Measurements from ENCODE around the gene OR2V1.
"Not testable (repeated sequence)": the region's sequence is repeated elsewhere in the genome, so short reads cannot be mapped to it uniquely, and the experiment has no call there.

Gene OR2V1

DNA sequence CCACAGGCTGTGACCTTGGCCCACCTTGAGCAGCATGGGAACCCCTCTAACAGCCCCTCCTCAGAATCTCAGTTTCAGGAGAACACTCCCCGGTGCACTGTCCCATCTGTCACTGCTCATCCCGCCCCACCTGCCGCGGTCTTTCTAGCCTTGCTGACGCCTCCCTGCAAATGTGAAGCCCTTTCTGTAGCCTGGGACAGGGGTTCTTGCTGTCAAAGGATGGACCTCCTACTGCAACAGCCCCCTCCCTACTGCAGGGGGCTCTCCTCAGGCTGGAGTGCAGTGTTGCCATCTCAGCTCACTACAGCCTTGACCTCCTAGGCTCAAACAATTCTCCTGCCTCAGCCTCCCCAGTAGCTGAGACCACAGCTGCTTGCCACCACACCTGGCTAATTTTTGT lies 20.0 kb downstream of the OR2V1 start:
- Mint-ChIP-seq H3K9me3 (no peaks in the 10 kb centered on the region), H3K27ac (no peak overlapping the region), H3K36me3 (ENCODE audit: low read depth) (no peaks in the 10 kb centered on the region), H3K27me3 (ENCODE audit: low read depth) (peaks cover 41% of the 10 kb centered on the region), H3K4me1 (ENCODE audit: low read depth) (peaks cover 5% of the 10 kb centered on the region), H3K4me3 (no peak overlapping the region)
- no peak for DNase-seq (ENCODE audit: low spot score)

DNA sequence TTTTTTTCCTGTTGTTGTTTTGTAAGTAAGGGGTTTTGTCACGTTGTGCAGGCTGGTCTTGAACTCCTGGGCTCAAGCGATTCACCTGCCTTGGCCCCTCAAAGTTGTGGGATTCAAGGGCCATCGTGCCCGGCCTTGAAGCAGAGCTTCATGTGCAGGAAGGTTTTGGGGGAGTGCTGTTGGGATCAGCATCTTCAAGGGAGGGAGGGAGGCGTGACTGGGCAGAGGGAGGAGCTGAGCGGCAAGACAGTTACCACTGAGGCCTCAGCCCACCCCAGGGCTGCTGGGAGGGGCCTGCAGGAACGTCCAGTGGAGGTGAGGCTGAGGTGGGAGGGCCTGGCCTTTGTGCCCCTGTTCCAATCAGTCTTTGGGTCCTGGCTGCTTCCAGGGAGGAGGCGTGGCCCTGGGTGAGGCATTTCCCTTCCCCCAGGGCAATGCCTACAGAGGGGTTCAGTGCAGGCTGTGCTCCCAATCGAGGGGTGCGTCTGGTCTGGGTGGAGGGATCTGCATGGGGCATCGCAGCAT lies 21.4 kb downstream of the OR2V1 start:
- Mint-ChIP-seq H3K4me1 (ENCODE audit: low read depth) (no peaks in the 10 kb centered on the region), H3K27ac (no peak overlapping the region), H3K36me3 (ENCODE audit: low read depth) (no peaks in the 10 kb centered on the region), H3K27me3 (ENCODE audit: low read depth) (peaks cover 38% of the 10 kb centered on the region), H3K9me3 (no peaks in the 10 kb centered on the region), H3K4me3 (no peak overlapping the region)
- no peak for DNase-seq (ENCODE audit: low spot score)

DNA sequence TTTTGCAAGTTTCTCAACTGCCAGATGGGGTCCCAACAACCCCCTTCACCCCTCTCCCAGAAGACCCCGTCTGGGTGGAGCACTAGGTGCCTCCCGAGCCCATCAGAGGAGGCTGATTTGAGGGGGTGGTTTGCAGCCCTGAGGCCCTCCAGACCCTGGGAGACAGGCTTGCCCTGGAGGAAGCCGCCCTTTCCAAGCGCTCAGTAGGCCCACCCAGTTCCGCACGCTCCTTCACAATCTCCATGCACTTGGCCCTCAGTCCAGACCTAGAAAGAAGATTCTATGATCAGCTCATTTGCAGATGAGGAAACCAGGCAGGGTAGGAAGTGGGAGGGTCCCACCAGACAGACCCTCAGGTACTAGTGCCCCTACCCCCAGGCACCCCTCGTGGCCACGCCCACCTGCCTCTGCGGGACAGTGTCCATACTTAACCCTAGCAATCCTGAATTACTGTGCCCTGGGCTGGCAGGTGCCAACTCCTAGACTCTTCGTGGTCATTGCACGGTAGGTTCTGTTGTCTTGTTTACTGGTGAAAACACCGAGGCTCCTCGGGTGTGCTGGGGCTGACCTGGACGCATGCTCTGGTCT lies 22.3 kb downstream of the OR2V1 start:
- H3K4me3 Mint-ChIP-seq = no peak overlapping the region
- no peak overlapping the region for H3K27ac Mint-ChIP-seq
- no peak for DNase-seq (ENCODE audit: low spot score)
- no peaks in the 10 kb centered on the region for H3K9me3 Mint-ChIP-seq
- H3K4me1 Mint-ChIP-seq (ENCODE audit: low read depth) = peaks cover 4% of the 10 kb centered on the region
- H3K27me3 Mint-ChIP-seq (ENCODE audit: low read depth) = peaks cover 37% of the 10 kb centered on the region
- no peaks in the 10 kb centered on the region for H3K36me3 Mint-ChIP-seq (ENCODE audit: low read depth)

DNA sequence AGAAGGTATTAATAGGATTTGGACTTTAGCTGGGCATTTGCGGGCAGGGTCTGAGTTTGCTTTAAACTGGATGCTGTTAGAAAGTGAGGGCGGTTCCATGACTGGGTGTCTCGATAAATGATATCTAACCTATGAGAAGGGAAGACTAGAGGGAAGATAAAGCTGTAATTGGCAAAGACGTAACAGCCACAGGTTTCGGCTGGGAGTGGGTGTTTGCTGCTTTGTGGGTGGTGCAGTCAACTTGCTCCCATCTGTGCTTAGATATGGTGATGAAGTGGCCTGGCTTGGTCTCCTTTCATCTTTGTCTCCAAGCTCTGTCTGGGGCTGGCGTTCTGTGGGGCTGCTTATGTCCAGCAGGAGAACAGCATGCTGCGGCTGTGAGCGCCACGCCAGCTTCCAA lies 23.3 kb downstream of the OR2V1 start:
- Mint-ChIP-seq H3K9me3 (no peaks in the 10 kb centered on the region), H3K27ac (no peak overlapping the region), H3K4me1 (ENCODE audit: low read depth) (peaks cover 4% of the 10 kb centered on the region), H3K4me3 (no peak overlapping the region), H3K36me3 (ENCODE audit: low read depth) (no peaks in the 10 kb centered on the region), H3K27me3 (ENCODE audit: low read depth) (peaks cover 38% of the 10 kb centered on the region)
- no peak for DNase-seq (ENCODE audit: low spot score)

DNA sequence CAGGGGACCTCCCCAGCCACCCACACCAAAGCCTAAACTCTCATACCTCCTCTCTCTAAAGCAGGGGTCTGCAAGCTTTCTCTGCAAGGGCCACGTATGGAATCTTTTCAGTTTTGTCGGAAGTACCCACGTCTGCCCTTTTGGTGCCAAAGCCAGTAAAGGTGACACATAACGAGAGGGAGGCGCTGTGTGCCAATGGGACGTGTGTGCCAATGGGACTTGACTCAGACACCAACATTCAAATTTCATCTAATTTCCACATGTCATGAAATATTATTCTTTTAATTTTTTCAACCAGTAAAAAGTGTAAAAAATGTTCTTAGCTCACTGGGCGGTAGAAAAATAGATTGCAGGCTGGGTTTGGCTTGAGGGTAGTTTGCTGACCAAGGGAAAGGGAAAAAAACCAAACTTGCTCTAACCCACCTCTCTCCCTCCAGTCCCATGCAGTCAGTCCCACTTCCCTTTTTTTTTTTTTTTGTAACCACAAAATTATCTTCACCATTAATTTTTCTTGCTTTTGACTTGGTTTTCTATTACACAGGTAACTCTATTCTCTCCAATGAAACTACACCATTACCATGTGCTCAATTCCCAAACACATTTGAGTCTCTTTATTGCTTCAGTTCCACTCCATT lies 25.5 kb downstream of the OR2V1 start:
- no peaks in the 10 kb centered on the region for H3K9me3 Mint-ChIP-seq
- peaks cover 32% of the 10 kb centered on the region for H3K27me3 Mint-ChIP-seq (ENCODE audit: low read depth)
- no peak overlapping the region for H3K4me3 Mint-ChIP-seq
- H3K27ac Mint-ChIP-seq = no peak overlapping the region
- H3K36me3 Mint-ChIP-seq (ENCODE audit: low read depth) = no peaks in the 10 kb centered on the region
- DNase-seq (ENCODE audit: low spot score) = no peak
- peaks cover 4% of the 10 kb centered on the region for H3K4me1 Mint-ChIP-seq (ENCODE audit: low read depth)

DNA sequence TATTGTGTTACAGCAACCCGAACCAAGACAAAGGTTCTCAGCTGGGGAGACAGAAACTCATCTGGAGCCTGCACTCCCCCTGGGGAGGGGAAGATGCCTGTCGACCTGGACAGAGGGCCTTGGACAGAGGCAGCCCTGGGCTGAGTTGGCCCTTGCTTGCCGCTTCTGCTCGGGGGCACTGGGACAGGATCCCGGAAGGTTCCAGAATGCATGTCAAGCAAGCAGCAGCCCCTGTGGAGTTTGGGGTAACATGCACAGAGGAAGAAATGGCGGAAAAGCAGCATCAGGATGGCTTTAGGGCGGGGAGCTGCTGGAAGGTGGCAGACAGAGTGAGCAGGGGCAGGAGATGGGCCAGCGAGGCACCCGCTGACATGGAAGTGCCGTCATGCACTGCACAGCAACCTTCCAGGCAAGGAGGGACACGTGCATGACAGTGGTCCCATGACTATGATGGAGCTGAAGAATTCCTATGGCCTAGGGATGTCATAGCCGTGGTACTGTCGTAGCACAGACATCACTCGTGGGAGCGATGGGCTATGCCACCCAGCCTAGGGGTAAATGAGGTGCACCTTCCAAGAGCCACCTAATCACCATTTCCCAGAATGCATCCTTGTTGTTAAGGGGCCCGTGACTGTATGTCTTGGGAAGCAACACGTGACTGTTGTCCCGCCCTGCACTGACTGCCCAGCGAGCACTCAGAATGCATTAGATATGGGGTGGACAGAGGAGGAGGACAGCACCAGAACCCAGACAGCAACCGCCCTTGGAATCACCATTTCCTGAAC lies 26.2 kb downstream of the OR2V1 start:
- H3K4me1 Mint-ChIP-seq (ENCODE audit: low read depth); H3K9me3 Mint-ChIP-seq; H3K36me3 Mint-ChIP-seq (ENCODE audit: low read depth); DNase-seq (ENCODE audit: low spot score); H3K27ac Mint-ChIP-seq: not testable (repeated sequence)
- peaks cover 37% of the 10 kb centered on the region for H3K27me3 Mint-ChIP-seq (ENCODE audit: low read depth)
- H3K4me3 Mint-ChIP-seq = peak overlapping the region; percentile 69

DNA sequence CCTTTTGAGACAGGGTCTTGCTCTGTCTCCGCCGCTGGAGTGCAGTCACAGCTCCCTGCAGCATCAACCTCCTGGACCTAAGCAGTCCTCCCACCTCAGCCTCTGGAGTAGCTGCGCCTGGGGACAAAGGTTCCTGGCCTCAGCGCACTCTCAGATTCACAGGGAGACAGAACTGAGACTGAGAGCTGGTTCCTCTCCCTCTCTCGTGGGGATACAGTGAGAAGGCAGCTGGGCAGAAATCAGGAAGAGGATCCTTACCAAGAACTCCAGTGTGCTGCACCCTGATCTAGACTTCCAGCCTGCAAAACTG lies 26.8 kb downstream of the OR2V1 start:
- not testable (repeated sequence) for DNase-seq (ENCODE audit: low spot score); H3K9me3 Mint-ChIP-seq; H3K36me3 Mint-ChIP-seq (ENCODE audit: low read depth); H3K4me1 Mint-ChIP-seq (ENCODE audit: low read depth)
- H3K27me3 Mint-ChIP-seq (ENCODE audit: low read depth) = peaks cover 43% of the 10 kb centered on the region
- H3K4me3 Mint-ChIP-seq = peak overlapping the region; percentile 69
- H3K27ac Mint-ChIP-seq = peak overlapping the region; percentile 57

DNA sequence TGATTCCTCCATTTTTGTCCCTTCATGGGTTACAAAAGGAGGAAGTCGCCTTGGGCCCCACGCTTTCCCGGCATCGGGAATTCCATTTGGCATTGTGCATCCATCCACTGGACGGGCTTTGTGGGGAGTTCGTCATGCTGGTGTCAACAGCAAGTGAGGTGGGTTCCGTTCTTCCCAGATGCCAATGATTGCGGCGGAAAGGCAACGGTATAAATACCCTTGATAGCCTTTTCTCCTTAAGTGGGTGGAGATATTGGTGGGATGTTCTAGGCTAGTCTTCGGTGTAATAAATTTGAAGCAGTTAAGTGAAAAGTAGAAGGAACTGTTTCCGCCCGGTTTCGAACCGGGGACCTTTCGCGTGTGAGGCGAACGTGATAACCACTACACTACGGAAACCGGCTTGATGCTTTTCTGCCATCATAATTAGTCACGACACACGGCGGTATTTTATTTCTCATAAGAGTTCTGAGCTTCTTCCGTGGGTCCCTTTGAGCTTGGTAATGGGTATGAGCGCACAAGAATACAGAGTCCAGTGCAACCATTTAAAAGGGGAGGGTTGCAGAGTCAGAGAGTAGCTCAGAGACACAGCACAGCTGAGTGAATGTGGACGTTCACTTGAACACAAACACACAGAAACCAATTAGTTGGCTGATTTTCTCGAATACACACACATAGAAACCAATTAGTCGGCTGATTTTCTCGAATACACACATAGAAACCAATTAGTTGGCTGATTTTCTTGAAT lies 28.9 kb downstream of the OR2V1 start:
- not testable (repeated sequence) for H3K27ac Mint-ChIP-seq; DNase-seq (ENCODE audit: low spot score); H3K36me3 Mint-ChIP-seq (ENCODE audit: low read depth); H3K9me3 Mint-ChIP-seq; H3K4me1 Mint-ChIP-seq (ENCODE audit: low read depth); H3K4me3 Mint-ChIP-seq
- H3K27me3 Mint-ChIP-seq (ENCODE audit: low read depth) = peaks cover 44% of the 10 kb centered on the region

DNA sequence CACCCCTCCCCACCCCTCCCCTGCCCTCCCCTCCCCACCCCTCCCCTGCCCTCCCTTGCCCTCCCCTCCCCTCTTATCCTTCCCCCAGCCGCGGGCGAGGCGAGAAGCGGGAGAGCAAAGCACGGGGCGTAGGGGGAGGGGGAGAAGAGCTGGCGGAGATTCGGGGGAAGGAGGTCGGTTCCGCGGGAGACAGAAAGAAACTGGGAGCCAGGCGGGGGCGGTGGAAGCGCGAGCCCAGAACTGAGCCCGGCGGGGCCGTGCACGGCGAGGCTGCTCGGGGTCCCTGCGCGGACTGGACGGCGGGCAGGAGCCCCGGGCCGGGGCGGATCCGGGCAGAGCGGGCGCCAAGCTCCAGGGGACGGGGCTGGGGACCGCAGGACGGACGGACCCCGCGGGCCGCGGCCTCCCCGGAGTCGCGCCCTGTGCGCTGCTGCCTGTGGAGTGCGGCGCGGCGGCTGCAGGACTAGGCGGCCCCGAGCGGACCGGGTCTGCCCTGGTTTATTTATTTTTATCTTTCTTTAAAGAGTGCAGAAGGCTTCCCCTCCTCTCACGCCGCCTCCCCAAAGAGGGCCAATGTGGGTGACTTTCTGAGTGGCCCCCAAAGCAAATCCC lies 29.8 kb downstream of the OR2V1 start:
- DNase-seq (ENCODE audit: low spot score); H3K4me3 Mint-ChIP-seq; H3K9me3 Mint-ChIP-seq; H3K4me1 Mint-ChIP-seq (ENCODE audit: low read depth); H3K36me3 Mint-ChIP-seq (ENCODE audit: low read depth); H3K27ac Mint-ChIP-seq: not testable (repeated sequence)
- peaks cover 40% of the 10 kb centered on the region for H3K27me3 Mint-ChIP-seq (ENCODE audit: low read depth)

DNA sequence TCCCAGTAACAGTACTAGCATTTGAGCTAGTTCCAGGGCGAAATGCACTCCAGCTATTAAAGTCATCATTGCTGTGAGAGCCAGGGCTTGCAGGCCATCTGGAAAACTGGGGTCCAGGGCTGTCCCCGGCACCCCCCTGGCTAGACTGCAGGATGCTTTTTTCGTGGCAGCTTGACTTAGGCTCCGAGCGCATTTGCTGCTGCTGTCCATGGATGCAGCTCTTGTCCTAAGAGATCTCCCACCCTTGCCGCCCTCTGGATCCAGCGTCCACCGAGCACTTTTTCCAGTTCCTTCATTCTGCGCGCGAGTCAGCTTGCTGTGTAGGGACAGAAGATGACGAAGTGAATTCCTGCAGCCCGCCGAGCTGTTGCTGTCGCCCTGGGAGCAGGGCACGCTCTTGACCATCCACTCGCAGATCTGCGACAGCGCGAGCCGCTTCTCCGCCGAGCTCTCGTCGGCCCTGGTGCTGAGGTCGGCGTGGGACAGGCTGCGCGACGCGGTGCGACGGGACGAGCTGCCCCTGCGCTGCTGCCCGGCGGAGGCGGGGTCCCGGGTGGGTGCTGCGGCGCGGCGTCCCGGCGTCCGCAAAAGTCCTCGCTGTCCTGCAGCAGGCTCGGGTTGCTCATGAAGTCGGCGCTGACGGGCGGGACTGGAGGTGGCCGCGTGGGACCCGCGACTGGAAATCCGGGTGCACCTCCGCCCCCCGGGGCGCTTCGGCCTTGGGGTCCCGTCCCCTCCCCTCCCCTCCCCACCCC lies 30.7 kb downstream of the OR2V1 start:
- DNase-seq (ENCODE audit: low spot score) = no peak
- Mint-ChIP-seq H3K27ac (no peak overlapping the region), H3K9me3 (no peaks in the 10 kb centered on the region), H3K4me1 (ENCODE audit: low read depth) (peaks cover 5% of the 10 kb centered on the region), H3K36me3 (ENCODE audit: low read depth) (no peaks in the 10 kb centered on the region), H3K4me3 (no peak overlapping the region), H3K27me3 (ENCODE audit: low read depth) (peaks cover 34% of the 10 kb centered on the region)

DNA sequence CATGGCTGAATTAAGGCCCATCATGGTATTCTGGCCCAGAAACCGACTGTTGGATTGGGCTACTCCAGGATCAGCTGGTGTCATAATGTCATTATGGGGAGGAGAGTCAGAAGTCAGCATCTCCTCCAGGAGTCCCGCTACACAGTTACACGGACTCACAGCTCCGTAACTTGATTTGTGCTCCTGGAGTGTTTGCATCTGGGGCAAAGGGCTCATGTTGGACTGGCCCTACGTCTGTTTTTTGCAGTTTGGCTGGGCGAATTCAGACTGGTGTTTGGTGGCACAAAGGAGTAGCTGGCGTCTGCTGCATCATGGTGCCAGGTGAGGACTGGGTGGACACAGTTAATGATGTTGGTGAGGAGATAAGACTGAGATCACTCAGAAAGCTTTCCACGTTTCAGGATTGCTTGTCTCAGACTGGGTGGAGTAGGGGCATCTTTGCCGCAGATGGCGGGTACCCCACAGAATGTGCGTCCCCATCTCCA lies 31.3 kb downstream of the OR2V1 start:
- Mint-ChIP-seq H3K4me3 (peak overlapping the region; percentile 15), H3K4me1 (ENCODE audit: low read depth) (peaks cover 5% of the 10 kb centered on the region), H3K36me3 (ENCODE audit: low read depth) (no peaks in the 10 kb centered on the region), H3K27ac (no peak overlapping the region), H3K9me3 (no peaks in the 10 kb centered on the region), H3K27me3 (ENCODE audit: low read depth) (peaks cover 30% of the 10 kb centered on the region)
- no peak for DNase-seq (ENCODE audit: low spot score)

DNA sequence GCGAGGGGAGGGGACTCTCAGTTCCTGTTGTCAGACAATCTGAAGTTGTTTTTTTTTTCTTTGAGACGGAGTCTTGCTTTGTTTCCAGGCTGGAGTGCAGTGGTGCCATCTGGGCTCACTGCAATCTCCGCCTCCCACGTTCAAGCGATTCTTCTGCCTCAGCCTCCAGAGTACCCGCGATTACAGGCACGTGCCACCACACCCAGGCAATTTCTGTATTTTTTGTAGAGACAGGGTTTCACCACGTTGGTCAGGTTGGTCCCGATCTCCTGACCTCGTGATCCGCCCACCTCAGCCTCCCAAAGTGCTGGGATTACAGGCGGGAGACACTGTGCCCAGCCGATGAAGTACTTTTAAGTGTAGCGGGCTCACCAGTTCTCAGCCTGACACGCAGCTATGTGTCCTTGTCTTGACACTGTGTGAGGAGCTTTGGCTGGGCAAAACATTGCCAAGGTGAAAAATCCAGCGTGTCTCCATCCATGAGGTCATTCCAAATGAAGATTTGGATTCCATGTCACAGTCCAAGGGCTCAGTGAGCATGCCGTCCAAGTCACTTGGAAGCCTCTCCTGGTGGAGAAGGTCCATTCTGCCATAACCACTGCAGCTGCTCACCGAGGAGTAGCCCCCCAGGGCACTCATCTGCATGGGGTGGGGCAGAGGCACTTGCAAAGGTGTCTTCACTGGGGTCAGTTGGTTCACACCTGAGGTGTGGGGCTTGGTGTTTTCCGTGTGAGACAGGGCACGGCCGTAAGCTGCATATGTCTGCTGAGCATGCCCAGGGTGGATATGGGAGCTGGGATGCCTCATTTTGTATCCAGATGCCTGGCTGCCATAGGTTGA lies 32.0 kb downstream of the OR2V1 start:
- DNase-seq (ENCODE audit: low spot score) = no peak
- Mint-ChIP-seq H3K27ac (no peak overlapping the region), H3K4me3 (no peak overlapping the region), H3K4me1 (ENCODE audit: low read depth) (peaks cover 2% of the 10 kb centered on the region), H3K36me3 (ENCODE audit: low read depth) (no peaks in the 10 kb centered on the region), H3K9me3 (no peaks in the 10 kb centered on the region), H3K27me3 (ENCODE audit: low read depth) (peaks cover 24% of the 10 kb centered on the region)
